Pancreas (tissue), 10 donors: Measurements from ENCODE around the gene CD83. TPM values are rescaled to one million over a fixed set of nuclear protein-coding genes. Genes with fewer than 3 reads are reported as not detected.

ENCODE experiments used
- ATAC-seq, 4 donors: fragments of 200-7000 bp; cut with Tn5 transposase; one replicate each; pipeline versions ENCODE4 v1.8.0 to v1.9.1; 2020; ENCODE audit warnings: mild to moderate bottlenecking in 4 of 4, moderate library complexity in 4 of 4
- DNase-seq, 6 donors: peaks; one replicate each; pipeline ENCODE4 v3.0.0-alpha.2; 2020
- FAIRE-seq: peaks from 2 replicates; lab custom pipeline; 2012; peaks lifted over from hg19 to GRCh38; lab: Jason Lieb, UNC
- H3K27ac ChIP-seq, 4 donors: fragments of 200-600 bp; sonication (generic); 1 replicate in 3 of 4; 2 replicates in 1 of 4; pipeline versions ENCODE4 v1.5.0 to v1.8.0; 2020
- H3K27me3 ChIP-seq, 4 donors: fragments of 200-600 bp; one replicate each; pipeline ENCODE4 v1.8.0; 2021
- H3K36me3 ChIP-seq, 3 donors: fragments of 200-600 bp; sonication (generic) in 1 of 3; one replicate each; pipeline versions ENCODE4 v1.5.0 to v1.8.0; 2020 to 2021
- H3K4me1 ChIP-seq, 3 donors: fragments of 200-600 bp; one replicate each; pipeline ENCODE4 v1.8.0; 2021
- H3K4me3 ChIP-seq, 4 donors: fragments of 200-600 bp; sonication (generic) in 2 of 4; one replicate each; pipeline versions ENCODE4 v1.5.0 to v1.8.0; 2020 to 2021
- H3K9me3 ChIP-seq, 4 donors: fragments of 200-600 bp; one replicate each; pipeline ENCODE4 v1.8.0; 2021
- CTCF ChIP-seq, 4 donors: fragments of 200-600 bp; sonication (generic) in 3 of 4; IDR thresholded peaks; one replicate each; pipeline versions ENCODE4 v1.5.0 to v1.8.0; 2021; ENCODE audit warnings: antibody characterized with exemption in 4 of 4
- WGBS, 2 donors: extraction: QIAGEN DNeasy Blood & Tissue Kit; methylation state at CpG; one replicate each; pipeline ENCODE4 v1.1.7; 2013; 5-methylcytosine and 5-hydroxymethylcytosine counted together
- intact Hi-C, 3 donors: fragments of 100-400 bp; cut with DNase I; formaldehyde crosslinking; loops; one replicate each; pipeline versions ENCODE4 v1.11.1 to v1.14.2; 2022
- polyA plus RNA-seq, 2 donors: library from polyadenylated mRNA; stranded (reverse); fragments of 200-250 nt; gene quantifications; one replicate each; pipeline ENCODE4 v1.2.3, GENCODE V29; 2013
- total RNA-seq, 6 donors: library from RNA; stranded (reverse); fragmentation: NEBNext Ultra II Directional in 4 of 6; extraction: Animal tissue kit (Norgen Biotek cat#: 25700) in 4 of 6; gene quantifications; one replicate each; pipeline versions ENCODE4 v1.2.1 to v1.2.4, GENCODE V29; 2021 to 2023
- donor health status: healthy with polysubstance abuse.
- donor health status: DM: no; HTN: no; CAD: no; lungs with moderate emphysema.
- donor health status: DM: no; HTN: no; CAD: no.
- donor health status: control.
- donor health status: control.
- donor health status: Bipolar disorder and iron deficiency.
- donor health status: DM: yes; HTN: yes; CAD: no.
- donor health status: DM: no; HTN: no; CAD: no.
- donor health status: DM: no; HTN: no; CAD: no.
- donor health status: DM: yes; HTN: yes; CAD: no.

The CD83 gene
- total and polyA plus RNA-seq, 8 donors, result 0.72 to 5.1 (median 1.3) TPM

- Histone ChIP-seq H3K9me3 (no peaks in the 10 kb centered on the region), H3K4me1 (peaks cover 0 to 3% (median 0%) of the 10 kb centered on the region in 3 donors), H3K27me3 (no peaks in the 10 kb centered on the region), H3K27ac (no peak overlapping the region), H3K4me3 (no peak overlapping the region), H3K36me3 (no peaks in the 10 kb centered on the region)
- 52 to 62% methylated on average over 7 of the region's 7 CpGs for WGBS, 2 donors
- FAIRE-seq, result no peak
- ATAC-seq, result no peak
- no peak for DNase-seq
- no peak for TF ChIP-seq CTCF (IDR thresholded peaks at IDR 0.05)
- intact Hi-C loops, result no loop called here
These were observed 2.2 kb downstream of the CD83 start for GRCh38 chr6:14119784-14120183.

GRCh38 chr6:14120546-14120945 is 3.0 kb downstream of the CD83 start:
- no peaks in the 10 kb centered on the region for H3K36me3 ChIP-seq
- DNase-seq (no peak), FAIRE-seq (no peak), ATAC-seq (no peak)
- 95 to 100% methylated on average over 1 of the region's 1 CpG for WGBS, 2 donors
- no peak for TF ChIP-seq CTCF (IDR thresholded peaks at IDR 0.05)
- H3K27ac ChIP-seq, result no peak overlapping the region
- no peaks in the 10 kb centered on the region for H3K9me3 ChIP-seq
- H3K27me3 ChIP-seq, result no peaks in the 10 kb centered on the region
- no peak overlapping the region for H3K4me3 ChIP-seq
- H3K4me1 ChIP-seq, result peaks cover 0 to 3% (median 0%) of the 10 kb centered on the region in 3 donors
- intact Hi-C loops, result no loop called here

GRCh38 chr6:14121936-14122344 is 4.4 kb downstream of the CD83 start:
- TF ChIP-seq CTCF (IDR thresholded peaks at IDR 0.05), result no peak
- Histone ChIP-seq H3K27me3 (no peaks in the 10 kb centered on the region), H3K36me3 (no peaks in the 10 kb centered on the region), H3K9me3 (no peaks in the 10 kb centered on the region), H3K27ac (no peak overlapping the region), H3K4me1 (peaks cover 0 to under 1% (median 0%) of the 10 kb centered on the region in 3 donors), H3K4me3 (no peak overlapping the region)
- DNase-seq (peak in 1 of 6 donors; percentile 42), FAIRE-seq (no peak), ATAC-seq (peak in 2 of 4 donors; percentile 9 to 10)
- intact Hi-C loops, result no loop called here
- WGBS, 2 donors, result 79 to 85% methylated on average over 4 of the region's 4 CpGs

GRCh38 chr6:14123386-14124111 is 6.0 kb downstream of the CD83 start:
- 91 to 92% methylated on average over 6 of the region's 6 CpGs for WGBS, 2 donors
- intact Hi-C loops, result no loop called here
- Histone ChIP-seq H3K27me3 (no peaks in the 10 kb centered on the region), H3K27ac (no peak overlapping the region), H3K36me3 (no peaks in the 10 kb centered on the region), H3K4me1 (no peaks in the 10 kb centered on the region), H3K9me3 (no peaks in the 10 kb centered on the region), H3K4me3 (no peak overlapping the region)
- DNase-seq, result no peak
- no peak for FAIRE-seq
- peak in 2 of 4 donors; percentile 57 to 60 for ATAC-seq
- TF ChIP-seq CTCF (IDR thresholded peaks at IDR 0.05), result no peak

GRCh38 chr6:14125346-14125745 is 7.8 kb downstream of the CD83 start:
- no peaks in the 10 kb centered on the region for H3K4me1 ChIP-seq

More at GRCh38 chr6:14125346-14125745, 7.8 kb downstream of the CD83 start:
- no peak for FAIRE-seq
- ATAC-seq, result no peak
- no peaks in the 10 kb centered on the region for H3K9me3 ChIP-seq
- intact Hi-C loops, result no loop called here
- H3K4me3 ChIP-seq, result no peak overlapping the region
- TF ChIP-seq CTCF (IDR thresholded peaks at IDR 0.05), result no peak
- 66 to 84% methylated on average over 3 of the region's 3 CpGs for WGBS, 2 donors
- H3K36me3 ChIP-seq, result no peaks in the 10 kb centered on the region
- H3K27me3 ChIP-seq, result no peaks in the 10 kb centered on the region
- no peak overlapping the region for H3K27ac ChIP-seq
- DNase-seq, result no peak
